ENCODE results near the gene NIP7.
"Not testable (repeated sequence)": the region's sequence is repeated elsewhere in the genome, so short reads cannot be mapped to it uniquely, and the experiment has no call there.

NIP7 gene

GRCh38 chr16:69349536-69349935, 10.0 kb downstream of the NIP7 start:
- H3K27me3 ChIP-seq (ENCODE audit: low read depth, low read length) = no peaks in the 10 kb centered on the region
- H3K4me3 ChIP-seq (ENCODE audit: low read depth in 1 of 2, low read length in 2 of 2) = no peak overlapping the region
- H3K36me3 ChIP-seq (ENCODE audit: control insufficient read depth in 1 of 2, insufficient read depth in 2 of 2, low read length in 2 of 2) = peaks cover 3 to 21% of the 10 kb centered on the region in 2 donors
- H3K27ac ChIP-seq (ENCODE audit: low read length) = no peak overlapping the region
- no peaks in the 10 kb centered on the region for H3K4me1 ChIP-seq (ENCODE audit: control insufficient read depth in 1 of 2, insufficient read depth in 2 of 2, low read length in 2 of 2)
- H3K9me3 ChIP-seq (ENCODE audit: control insufficient read depth in 1 of 2, low read length in 2 of 2) = no peaks in the 10 kb centered on the region

- Histone ChIP-seq H3K36me3 (ENCODE audit: control insufficient read depth in 1 of 2, insufficient read depth in 2 of 2, low read length in 2 of 2) (peaks cover 8 to 31% of the 10 kb centered on the region in 2 donors), H3K4me3 (ENCODE audit: low read depth in 1 of 2, low read length in 2 of 2) (no peak overlapping the region), H3K27ac (ENCODE audit: low read length) (no peak overlapping the region), H3K27me3 (ENCODE audit: low read depth, low read length) (no peaks in the 10 kb centered on the region), H3K9me3 (ENCODE audit: control insufficient read depth in 1 of 2, low read length in 2 of 2) (no peaks in the 10 kb centered on the region), H3K4me1 (ENCODE audit: control insufficient read depth in 1 of 2, insufficient read depth in 2 of 2, low read length in 2 of 2) (no peaks in the 10 kb centered on the region)
Observed at GRCh38 chr16:69350536-69351133, 11.1 kb downstream of the NIP7 start.

- no peak within 1 kb of the TSS for H3K27ac ChIP-seq (ENCODE audit: low read length)
- H3K4me1 ChIP-seq (ENCODE audit: control insufficient read depth in 1 of 2, insufficient read depth in 2 of 2, low read length in 2 of 2) = no peaks in the 10 kb centered on the region
- no peaks in the 10 kb centered on the region for H3K27me3 ChIP-seq (ENCODE audit: low read depth, low read length)
- H3K9me3 ChIP-seq (ENCODE audit: control insufficient read depth in 1 of 2, low read length in 2 of 2) = no peaks in the 10 kb centered on the region
- H3K4me3 ChIP-seq (ENCODE audit: low read depth in 1 of 2, low read length in 2 of 2) = peak within 1 kb of the TSS in 1 of 2 donors; percentile 2
- H3K36me3 ChIP-seq (ENCODE audit: control insufficient read depth in 1 of 2, insufficient read depth in 2 of 2, low read length in 2 of 2) = peaks cover 12 to 39% of the 10 kb centered on the region in 2 donors
Observed at GRCh38 chr16:69351309-69352027, 11.9 kb downstream of the NIP7 start, which contains the start of gene TMED6. Gene TMED6, minus strand, starts transcription at chr16:69351786. Its CDS starts 33 bp downstream, at chr16:69351753.

- not testable (repeated sequence) for H3K27ac ChIP-seq (ENCODE audit: low read length); H3K9me3 ChIP-seq (ENCODE audit: control insufficient read depth in 1 of 2, low read length in 2 of 2); H3K4me1 ChIP-seq (ENCODE audit: control insufficient read depth in 1 of 2, insufficient read depth in 2 of 2, low read length in 2 of 2); H3K4me3 ChIP-seq (ENCODE audit: low read depth in 1 of 2, low read length in 2 of 2); H3K27me3 ChIP-seq (ENCODE audit: low read depth, low read length)
- peaks cover 30 to 38% of the 10 kb centered on the region in 2 donors for H3K36me3 ChIP-seq (ENCODE audit: control insufficient read depth in 1 of 2, insufficient read depth in 2 of 2, low read length in 2 of 2)
Observed at GRCh38 chr16:69360070-69360469, 20.5 kb downstream of the NIP7 start.

- no peaks in the 10 kb centered on the region for H3K9me3 ChIP-seq (ENCODE audit: control insufficient read depth in 1 of 2, low read length in 2 of 2)
- H3K36me3 ChIP-seq (ENCODE audit: control insufficient read depth in 1 of 2, insufficient read depth in 2 of 2, low read length in 2 of 2) = peaks cover 46 to 51% of the 10 kb centered on the region in 2 donors
- no peaks in the 10 kb centered on the region for H3K4me1 ChIP-seq (ENCODE audit: control insufficient read depth in 1 of 2, insufficient read depth in 2 of 2, low read length in 2 of 2)
- no peak overlapping the region for H3K27ac ChIP-seq (ENCODE audit: low read length)
- H3K27me3 ChIP-seq (ENCODE audit: low read depth, low read length) = no peaks in the 10 kb centered on the region
- no peak overlapping the region for H3K4me3 ChIP-seq (ENCODE audit: low read depth in 1 of 2, low read length in 2 of 2)
Observed at GRCh38 chr16:69363281-69363717, 23.7 kb downstream of the NIP7 start.

- H3K27ac ChIP-seq (ENCODE audit: low read length) = no peak overlapping the region
- H3K9me3 ChIP-seq (ENCODE audit: control insufficient read depth in 1 of 2, low read length in 2 of 2) = no peaks in the 10 kb centered on the region
- no peaks in the 10 kb centered on the region for H3K4me1 ChIP-seq (ENCODE audit: control insufficient read depth in 1 of 2, insufficient read depth in 2 of 2, low read length in 2 of 2)
- no peak overlapping the region for H3K4me3 ChIP-seq (ENCODE audit: low read depth in 1 of 2, low read length in 2 of 2)
- H3K27me3 ChIP-seq (ENCODE audit: low read depth, low read length) = no peaks in the 10 kb centered on the region
- H3K36me3 ChIP-seq (ENCODE audit: control insufficient read depth in 1 of 2, insufficient read depth in 2 of 2, low read length in 2 of 2) = peaks cover 52 to 54% of the 10 kb centered on the region in 2 donors
Observed at GRCh38 chr16:69364088-69364487, 24.5 kb downstream of the NIP7 start.

- Histone ChIP-seq H3K9me3 (ENCODE audit: control insufficient read depth in 1 of 2, low read length in 2 of 2) (no peaks in the 10 kb centered on the region), H3K4me3 (ENCODE audit: low read depth in 1 of 2, low read length in 2 of 2) (no peak overlapping the region), H3K4me1 (ENCODE audit: control insufficient read depth in 1 of 2, insufficient read depth in 2 of 2, low read length in 2 of 2) (no peaks in the 10 kb centered on the region), H3K36me3 (ENCODE audit: control insufficient read depth in 1 of 2, insufficient read depth in 2 of 2, low read length in 2 of 2) (peaks cover 60 to 70% of the 10 kb centered on the region in 2 donors), H3K27ac (ENCODE audit: low read length) (no peak overlapping the region), H3K27me3 (ENCODE audit: low read depth, low read length) (no peaks in the 10 kb centered on the region)
Observed at GRCh38 chr16:69365901-69366300, 26.3 kb downstream of the NIP7 start.

GRCh38 chr16:69366431-69366830, 26.9 kb downstream of the NIP7 start:
- Histone ChIP-seq H3K4me3 (ENCODE audit: low read depth in 1 of 2, low read length in 2 of 2) (no peak overlapping the region), H3K4me1 (ENCODE audit: control insufficient read depth in 1 of 2, insufficient read depth in 2 of 2, low read length in 2 of 2) (no peaks in the 10 kb centered on the region), H3K27ac (ENCODE audit: low read length) (no peak overlapping the region), H3K27me3 (ENCODE audit: low read depth, low read length) (no peaks in the 10 kb centered on the region), H3K9me3 (ENCODE audit: control insufficient read depth in 1 of 2, low read length in 2 of 2) (no peaks in the 10 kb centered on the region), H3K36me3 (ENCODE audit: control insufficient read depth in 1 of 2, insufficient read depth in 2 of 2, low read length in 2 of 2) (peaks cover 62 to 70% of the 10 kb centered on the region in 2 donors)

GRCh38 chr16:69367980-69368379, 28.4 kb downstream of the NIP7 start:
- Histone ChIP-seq H3K27ac (ENCODE audit: low read length) (no peak overlapping the region), H3K36me3 (ENCODE audit: control insufficient read depth in 1 of 2, insufficient read depth in 2 of 2, low read length in 2 of 2) (peaks cover 68 to 76% of the 10 kb centered on the region in 2 donors), H3K9me3 (ENCODE audit: control insufficient read depth in 1 of 2, low read length in 2 of 2) (no peaks in the 10 kb centered on the region), H3K4me1 (ENCODE audit: control insufficient read depth in 1 of 2, insufficient read depth in 2 of 2, low read length in 2 of 2) (no peaks in the 10 kb centered on the region), H3K27me3 (ENCODE audit: low read depth, low read length) (no peaks in the 10 kb centered on the region), H3K4me3 (ENCODE audit: low read depth in 1 of 2, low read length in 2 of 2) (no peak overlapping the region)

GRCh38 chr16:69368866-69369265, 29.3 kb downstream of the NIP7 start:
- Histone ChIP-seq H3K4me1 (ENCODE audit: control insufficient read depth in 1 of 2, insufficient read depth in 2 of 2, low read length in 2 of 2) (no peaks in the 10 kb centered on the region), H3K4me3 (ENCODE audit: low read depth in 1 of 2, low read length in 2 of 2) (no peak overlapping the region), H3K27ac (ENCODE audit: low read length) (no peak overlapping the region), H3K9me3 (ENCODE audit: control insufficient read depth in 1 of 2, low read length in 2 of 2) (no peaks in the 10 kb centered on the region), H3K27me3 (ENCODE audit: low read depth, low read length) (no peaks in the 10 kb centered on the region), H3K36me3 (ENCODE audit: control insufficient read depth in 1 of 2, insufficient read depth in 2 of 2, low read length in 2 of 2) (peaks cover 65 to 78% of the 10 kb centered on the region in 2 donors)

- no peaks in the 10 kb centered on the region for H3K27me3 ChIP-seq (ENCODE audit: low read depth, low read length)
- no peak overlapping the region for H3K27ac ChIP-seq (ENCODE audit: low read length)
- no peaks in the 10 kb centered on the region for H3K4me1 ChIP-seq (ENCODE audit: control insufficient read depth in 1 of 2, insufficient read depth in 2 of 2, low read length in 2 of 2)
- H3K4me3 ChIP-seq (ENCODE audit: low read depth in 1 of 2, low read length in 2 of 2) = no peak overlapping the region
- H3K36me3 ChIP-seq (ENCODE audit: control insufficient read depth in 1 of 2, insufficient read depth in 2 of 2, low read length in 2 of 2) = peaks cover 43 to 60% of the 10 kb centered on the region in 2 donors
- no peaks in the 10 kb centered on the region for H3K9me3 ChIP-seq (ENCODE audit: control insufficient read depth in 1 of 2, low read length in 2 of 2)
Observed at GRCh38 chr16:69371564-69371963, 32.0 kb downstream of the NIP7 start.

Data from muscle layer of duodenum (tissue), 2 donors.